ENCODE data around the gene FTCD.
"Not testable (repeated sequence)": the region's sequence is repeated elsewhere in the genome, so short reads cannot be mapped to it uniquely, and the experiment has no call there.

Gene FTCD

DNA sequence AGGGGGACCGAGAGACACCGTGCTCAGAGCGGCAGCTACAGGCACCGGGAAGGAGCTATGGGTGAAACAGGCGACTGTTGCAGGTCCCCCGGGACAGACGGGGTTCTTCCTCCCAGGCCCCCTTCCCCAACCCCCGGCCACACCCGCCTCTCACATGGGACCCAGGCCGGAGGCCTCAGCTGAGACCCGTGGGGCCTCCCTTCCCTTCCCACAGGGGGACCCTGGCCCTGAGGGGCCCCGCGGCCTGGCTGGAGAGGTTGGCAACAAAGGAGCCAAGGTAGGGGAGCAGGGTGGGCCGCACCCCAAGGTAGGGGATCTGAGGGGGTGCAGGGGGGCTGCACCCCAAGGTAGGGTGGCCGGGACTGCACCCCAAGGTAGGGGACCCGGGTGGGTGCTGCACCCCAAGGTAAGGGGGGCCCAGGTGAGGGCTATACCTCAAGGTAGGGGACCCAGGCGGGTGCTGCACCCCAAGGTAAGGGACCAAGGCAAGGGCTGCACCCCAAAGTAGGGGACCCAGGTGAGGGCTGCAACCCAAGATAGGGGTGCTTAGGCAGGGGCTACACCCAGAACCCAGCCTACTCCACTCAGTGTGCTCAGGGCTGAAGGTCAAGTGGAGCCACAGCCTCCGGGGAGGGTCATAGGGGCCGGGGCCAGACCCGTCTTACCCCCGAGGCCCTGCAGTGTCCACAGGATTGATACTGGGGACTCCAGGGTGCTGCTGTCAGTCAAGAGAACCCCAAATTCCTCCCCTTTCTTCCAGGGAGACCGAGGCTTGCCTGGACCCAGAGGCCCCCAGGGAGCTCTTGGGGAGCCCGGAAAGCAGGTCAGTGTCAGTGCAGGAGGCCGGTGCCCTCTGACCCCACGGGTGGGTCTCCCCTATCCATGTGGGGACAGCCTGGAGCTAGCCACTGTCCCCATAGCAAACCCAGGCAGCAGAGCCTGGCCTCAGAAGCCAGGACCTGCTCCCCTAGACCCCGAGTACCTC, 34.8 kb downstream of the FTCD start:
- no peak for DNase-seq

DNA sequence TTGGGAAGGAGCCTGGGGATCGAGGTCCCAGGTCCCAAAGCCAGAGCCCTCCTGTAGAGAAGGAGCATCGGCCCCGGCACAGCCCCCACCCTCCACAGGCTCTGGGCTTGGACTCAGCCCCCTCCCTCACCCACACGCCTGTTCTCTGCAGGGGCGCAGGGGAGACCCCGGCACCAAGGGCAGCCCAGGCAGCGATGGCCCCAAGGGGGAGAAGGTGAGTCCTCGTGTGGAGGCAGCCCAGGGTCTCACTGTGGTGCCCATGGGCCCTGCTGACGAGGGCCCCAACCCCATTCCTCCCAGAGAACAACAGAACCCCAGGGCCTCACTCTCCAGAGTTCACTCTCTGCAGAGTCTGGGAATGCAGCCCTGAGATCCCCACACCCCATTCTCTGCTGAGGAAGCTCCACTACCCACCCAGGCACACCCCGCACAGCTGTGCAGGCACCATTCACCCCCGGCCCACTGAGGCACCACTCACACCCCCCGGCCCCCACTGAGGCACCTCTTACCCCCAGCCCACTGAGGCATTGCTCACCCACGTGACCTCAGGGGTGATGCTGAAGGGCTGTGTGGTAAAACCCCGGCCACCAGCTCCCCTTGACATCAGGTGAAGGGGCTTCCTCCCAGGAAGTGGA, 35.6 kb downstream of the FTCD start:
- DNase-seq: no peak

DNA sequence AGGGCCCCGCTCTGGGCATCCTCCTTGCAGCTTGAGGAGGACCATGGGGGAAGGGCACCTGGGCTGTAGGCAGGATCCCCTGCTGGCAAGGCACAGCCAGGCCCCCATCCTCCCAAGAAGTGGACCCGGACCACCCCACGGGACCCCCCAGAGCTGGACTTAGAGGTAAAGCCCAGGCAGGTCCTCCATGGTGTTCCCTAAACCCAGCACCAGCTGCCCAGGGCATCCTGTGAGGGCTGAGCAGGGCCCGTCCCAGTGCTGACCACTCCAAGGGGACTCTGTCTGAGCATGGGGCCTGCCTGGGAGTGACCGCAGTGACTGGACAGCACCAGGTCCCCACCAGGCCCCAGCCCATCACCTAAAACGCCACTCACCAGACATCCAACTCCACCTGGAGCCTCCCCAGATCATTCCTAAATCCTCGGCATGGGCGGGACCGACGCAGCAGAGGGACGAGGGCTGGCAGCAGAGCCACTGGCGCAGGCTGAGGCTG, 36.2 kb downstream of the FTCD start:
- no peak for DNase-seq

DNA sequence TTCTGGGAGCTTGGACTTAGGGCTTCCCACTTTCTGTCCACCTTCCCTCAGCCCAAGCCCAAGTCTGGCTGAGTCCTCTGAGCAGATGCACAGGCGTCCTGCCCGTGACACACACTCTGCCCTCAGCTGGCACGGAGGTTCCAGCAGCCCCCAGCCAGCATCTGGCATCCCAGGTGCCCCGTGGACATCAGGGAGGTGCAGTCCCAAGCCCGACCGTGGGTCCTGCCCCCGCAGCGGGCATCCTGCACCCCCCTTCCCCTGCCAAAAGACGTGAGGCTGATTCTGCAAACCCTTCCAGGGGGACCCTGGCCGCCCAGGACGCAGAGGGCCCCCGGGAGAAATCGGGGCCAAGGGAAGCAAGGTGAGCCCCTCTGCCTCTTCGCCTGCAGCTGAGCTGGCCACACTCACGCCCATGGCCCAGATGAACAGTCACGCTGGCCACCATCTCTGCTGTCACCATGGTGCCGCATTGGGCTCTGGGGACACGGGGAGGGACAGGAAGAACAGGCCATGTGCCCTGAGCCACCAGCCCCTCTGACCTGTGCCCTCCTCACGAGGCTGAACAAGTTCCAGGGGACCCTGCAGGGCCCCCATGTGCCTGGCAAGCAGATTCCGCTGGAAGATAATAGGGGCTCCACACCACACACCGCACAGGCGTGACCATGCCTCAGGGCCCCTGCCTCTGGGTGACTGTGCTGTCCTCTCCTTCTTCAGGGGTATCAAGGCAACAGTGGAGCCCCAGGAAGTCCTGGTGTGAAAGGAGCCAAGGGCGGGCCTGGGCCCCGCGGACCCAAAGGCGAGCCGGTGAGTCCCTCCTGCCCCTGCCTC, 36.8 kb downstream of the FTCD start:
- no peak for DNase-seq

DNA sequence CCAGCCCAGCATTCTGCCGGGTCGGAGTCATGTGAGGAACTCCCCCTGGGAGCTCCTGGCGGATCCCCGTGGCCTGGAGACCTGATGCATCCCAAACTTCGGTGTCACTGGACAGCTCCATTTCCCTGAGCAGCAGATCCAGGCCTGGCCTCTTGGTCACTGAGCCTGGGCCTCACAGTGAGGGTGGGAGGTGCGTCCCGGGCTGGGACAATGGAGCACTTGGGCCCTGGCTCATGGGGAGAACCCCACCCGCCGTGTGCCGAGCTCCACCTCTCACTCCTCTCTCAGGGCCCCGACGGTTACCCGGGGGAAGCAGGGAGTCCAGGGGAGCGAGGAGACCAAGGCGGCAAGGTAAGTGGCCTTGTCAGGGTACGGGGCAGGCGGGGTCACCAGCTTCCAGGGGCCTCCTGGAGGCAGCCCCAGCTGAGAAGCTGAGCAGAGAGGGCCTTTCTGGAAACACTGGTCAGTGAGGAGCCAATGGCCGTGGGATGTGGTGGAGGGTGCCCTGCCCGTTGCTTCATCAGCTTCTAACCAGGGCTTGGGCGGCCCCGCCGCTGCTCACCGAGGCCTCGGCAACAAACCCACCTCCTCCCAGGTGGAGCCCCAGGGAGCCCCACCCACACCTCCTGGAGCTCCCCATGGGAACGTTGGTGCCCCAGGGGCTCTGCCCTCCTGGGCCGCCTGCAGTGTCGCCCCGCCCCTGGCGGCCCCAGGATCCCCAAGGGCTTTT, 37.6 kb downstream of the FTCD start:
- DNase-seq: no peak

DNA sequence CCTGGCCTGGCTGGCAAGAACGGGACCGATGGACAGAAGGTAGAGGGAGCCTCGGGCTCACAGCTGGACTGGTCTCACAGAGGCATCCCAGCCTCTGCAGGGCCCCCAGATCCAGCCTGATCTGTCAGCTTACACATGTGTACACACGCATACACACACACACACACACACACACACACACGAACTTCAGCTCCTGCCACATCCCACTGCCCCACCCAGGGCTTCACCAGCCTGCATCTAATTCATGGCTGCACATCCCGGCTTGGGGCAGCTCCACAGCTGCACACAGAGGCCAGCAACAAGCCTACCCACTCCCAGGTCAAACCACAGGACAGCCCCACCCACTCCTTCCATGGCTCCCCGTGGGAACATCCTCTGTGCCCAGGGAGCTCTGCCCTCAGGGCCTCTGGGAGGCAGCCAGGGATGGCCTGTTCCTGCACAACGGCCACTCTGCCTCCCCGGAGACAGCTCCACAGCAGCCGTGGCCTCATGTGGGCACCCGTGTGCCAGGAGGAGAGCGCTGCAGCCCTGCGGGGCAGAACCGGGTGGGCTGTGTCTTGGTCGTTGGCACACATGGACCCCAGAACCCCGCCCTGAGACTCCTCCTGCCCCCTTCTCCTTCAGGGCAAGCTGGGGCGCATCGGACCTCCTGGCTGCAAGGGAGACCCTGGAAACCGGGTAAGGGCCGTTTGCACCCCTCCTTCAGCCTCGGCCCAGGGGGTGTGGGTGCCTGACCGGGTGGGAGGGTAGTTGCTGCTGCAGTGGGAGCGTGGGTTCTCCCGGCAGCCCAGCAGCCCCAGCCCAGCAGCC, 38.4 kb downstream of the FTCD start:
- no peak for DNase-seq

DNA sequence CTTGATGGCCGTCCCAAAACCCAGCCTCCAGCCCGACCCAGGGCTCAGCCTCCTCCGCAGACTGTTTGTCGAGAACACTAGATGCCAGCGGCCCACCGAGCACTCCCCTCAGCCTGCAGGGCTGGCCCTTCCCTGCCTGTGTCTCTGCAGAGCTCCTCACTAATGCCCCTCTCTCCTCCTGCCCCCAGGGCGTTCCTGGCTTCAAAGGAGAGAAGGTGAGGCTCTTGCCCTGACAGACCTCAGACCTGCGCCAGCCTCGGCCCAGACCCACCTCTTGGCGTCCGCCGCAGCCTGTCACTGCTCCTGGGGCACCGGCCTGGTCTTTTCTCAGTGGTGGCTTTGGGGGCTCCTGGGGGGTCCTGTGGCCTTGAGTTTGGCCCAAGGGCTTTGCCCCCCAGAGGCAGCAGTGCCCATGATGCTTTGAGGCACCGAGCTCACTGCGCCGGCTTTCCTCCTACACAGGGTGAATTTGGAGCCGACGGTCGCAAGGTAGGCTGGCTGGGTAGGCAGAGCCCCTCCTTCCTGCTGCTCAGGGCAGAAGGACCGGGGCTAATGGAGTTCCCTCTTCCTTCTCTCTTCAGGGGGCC, 39.1 kb downstream of the FTCD start:
- DNase-seq: no peak

DNA sequence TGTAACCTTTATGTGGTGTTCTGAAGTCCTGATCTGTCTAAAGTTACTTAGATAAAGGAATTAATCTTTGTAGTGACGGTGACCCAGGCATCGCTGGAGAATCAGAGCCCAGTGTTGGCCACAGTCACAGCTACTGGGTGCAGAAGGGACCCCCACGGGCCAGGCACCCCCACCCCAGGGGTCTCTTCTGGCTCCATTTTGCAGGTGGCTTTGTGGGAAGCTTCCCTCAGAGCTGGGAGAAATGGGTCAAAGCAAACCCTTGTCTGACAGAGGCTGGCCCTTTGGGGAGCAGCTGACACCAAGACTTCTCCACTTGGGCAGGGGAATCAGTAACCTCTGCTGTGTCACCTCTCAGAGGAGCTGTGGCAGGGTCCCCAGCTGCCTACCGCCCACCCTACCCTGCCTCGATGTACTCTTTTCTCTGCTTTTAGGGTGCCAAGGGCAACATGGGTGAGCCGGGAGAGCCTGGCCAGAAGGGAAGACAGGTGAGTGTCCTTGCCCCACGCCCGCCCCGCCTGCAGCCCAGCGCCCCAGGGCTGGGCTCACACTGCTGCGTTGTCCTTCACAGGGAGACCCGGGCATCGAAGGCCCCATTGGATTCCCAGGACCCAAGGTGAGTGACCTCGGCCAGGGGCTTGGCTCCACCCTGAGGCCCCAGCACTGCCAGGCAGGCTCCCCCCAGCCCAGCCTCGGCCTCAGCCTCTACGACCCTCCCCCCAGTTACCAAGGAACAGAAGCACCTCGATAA, 39.8 kb downstream of the FTCD start:
- no peak for DNase-seq

DNA sequence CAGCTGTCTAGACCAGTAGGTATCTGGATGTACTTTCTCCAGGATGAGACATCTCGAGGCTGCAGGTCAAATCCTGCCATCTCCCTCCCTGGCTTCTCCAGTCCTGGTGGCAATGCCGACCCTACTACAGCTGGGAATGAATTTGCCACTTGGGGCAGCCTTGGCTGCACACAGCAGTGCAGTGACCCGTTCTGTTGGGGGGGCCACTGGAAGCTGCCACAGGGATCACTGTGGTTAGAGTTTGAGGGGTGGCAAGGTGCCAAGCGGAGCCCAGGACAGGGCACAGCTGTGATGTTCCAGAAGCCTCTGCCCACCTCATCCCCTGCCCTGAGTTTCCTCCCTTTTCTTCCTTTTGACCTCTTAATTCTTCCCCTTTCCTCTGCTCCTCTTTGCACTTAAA, 40.4 kb downstream of the FTCD start:
- no peak for DNase-seq

DNA sequence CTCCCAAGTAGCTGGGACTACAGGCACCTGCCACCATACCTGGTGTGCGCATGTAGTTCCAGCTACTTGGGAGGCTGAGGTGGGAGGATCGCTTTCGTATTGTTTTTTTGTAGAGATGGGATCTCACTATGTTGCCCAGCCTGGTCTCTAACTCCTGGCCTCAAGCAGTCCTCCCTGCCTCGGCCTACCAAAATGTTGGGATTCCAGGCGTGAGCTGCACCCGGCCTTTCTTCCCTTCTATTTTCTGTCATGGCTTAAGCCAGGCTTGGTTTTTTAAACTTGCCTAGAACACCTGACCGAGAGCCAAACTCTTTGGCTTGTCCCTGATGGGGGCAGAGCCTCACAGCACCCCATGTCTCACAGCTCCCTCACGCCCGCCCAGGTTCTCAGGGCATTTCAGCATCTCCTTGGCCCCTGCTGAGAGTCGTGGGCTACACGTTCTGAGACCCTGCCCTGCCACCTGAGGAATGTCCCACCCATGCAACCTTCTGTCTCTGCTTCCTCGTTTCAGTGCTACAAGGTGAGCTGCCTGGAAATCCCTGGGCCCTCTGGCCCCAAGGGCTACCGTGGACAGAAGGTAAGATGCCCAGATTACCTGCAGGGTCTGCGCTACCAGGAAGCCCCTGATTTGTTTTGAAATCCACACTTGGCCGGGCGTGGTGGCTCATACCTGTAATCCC, 41.7 kb downstream of the FTCD start:
- no peak for DNase-seq

DNA sequence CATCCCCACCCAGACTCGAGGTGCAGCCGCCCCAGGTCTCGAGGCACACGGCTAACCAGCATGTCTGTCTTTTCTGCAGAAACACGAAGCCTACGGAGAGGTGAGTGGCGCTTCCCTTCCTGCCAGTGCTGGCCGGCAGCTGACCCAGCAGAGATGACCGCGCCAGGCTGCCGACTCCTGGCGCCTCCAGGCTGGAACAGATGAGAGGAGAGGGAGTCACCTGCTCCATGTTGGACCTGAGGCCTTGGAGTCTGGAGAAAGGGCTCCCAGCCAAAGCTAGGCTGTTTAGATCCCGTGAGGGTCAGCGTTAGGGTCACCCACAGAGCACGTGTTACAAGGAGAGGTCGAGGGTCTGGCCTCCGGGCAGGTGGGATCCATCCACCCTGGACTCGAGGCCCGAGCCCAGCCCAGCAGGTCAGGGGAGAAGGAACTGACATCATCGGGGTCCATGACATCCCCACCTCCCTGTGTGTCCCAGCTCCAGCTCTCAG, 42.6 kb downstream of the FTCD start:
- no peak for DNase-seq

DNA sequence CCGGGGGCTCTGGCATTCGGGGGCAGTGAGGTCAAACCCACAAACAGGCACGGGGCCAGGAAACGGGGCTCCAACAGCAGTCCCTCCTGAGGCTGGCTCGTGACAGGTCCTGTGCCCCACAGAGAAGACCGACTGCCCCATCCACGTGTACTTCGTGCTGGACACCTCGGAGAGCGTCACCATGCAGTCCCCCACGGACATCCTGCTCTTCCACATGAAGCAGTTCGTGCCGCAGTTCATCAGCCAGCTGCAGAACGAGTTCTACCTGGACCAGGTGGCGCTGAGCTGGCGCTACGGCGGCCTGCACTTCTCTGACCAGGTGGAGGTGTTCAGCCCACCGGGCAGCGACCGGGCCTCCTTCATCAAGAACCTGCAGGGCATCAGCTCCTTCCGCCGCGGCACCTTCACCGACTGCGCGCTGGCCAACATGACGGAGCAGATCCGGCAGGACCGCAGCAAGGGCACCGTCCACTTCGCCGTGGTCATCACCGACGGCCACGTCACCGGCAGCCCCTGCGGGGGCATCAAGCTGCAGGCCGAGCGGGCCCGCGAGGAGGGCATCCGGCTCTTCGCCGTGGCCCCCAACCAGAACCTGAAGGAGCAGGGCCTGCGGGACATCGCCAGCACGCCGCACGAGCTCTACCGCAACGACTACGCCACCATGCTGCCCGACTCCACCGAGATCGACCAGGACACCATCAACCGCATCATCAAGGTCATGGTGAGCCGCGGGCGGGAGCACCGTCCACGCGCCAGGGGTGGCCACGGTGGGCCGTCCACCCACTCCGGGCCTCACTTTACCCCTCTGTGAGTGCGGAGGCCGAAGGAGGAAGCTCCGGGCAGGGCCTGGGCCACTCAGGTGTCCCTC, 43.3 kb downstream of the FTCD start:
- DNase-seq: no peak

DNA sequence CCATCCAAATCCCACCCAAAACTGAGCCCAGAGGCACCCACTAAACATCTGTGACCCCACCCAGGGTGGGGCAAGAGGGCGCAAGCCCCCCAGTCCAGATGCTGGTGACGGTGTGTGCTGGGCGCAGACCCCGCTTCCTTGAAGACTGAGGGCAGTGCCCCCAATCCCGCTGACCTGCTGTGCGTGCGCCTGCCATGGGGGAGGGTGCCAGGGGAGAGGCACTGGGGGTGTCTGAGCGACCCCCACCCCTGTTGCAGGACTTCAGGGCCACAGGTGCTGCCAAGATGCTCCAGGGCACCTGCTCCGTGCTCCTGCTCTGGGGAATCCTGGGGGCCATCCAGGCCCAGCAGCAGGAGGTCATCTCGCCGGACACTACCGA, 44.2 kb downstream of the FTCD start:
- DNase-seq: no peak

DNA sequence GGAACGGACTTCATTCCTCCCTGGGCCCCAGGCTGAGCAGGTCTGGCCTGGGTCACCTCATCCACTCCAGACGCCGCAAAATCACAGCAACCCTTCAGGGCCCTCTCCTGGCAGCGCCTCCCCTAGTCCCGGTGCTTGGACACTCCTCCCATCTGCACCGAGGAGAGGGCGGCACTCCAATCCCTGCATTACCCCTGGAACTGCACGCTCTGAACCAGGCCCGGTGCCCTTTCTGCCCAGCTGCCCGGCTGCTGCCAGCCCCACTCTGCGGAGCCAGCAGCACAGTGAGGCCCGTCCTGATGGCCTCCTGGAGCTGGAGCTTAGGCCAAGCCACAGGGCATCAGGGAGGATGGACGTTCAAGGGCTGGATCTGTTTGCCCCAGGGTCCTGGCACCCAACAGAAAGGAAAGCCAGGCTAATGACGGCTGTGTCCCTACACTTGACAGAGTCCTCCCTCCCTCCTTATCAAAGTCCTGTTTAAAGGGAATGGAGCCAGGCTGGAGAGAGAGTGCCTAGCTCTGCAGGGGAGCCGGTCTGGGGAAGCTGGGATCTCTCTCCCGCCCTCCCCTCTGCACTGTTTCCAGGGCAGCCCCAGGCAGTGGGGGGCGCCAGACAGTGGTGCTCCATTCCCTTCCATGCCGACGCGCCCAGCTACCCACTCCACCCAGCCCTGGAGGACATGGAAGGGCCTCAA, 44.7 kb downstream of the FTCD start:
- no peak for DNase-seq

DNA sequence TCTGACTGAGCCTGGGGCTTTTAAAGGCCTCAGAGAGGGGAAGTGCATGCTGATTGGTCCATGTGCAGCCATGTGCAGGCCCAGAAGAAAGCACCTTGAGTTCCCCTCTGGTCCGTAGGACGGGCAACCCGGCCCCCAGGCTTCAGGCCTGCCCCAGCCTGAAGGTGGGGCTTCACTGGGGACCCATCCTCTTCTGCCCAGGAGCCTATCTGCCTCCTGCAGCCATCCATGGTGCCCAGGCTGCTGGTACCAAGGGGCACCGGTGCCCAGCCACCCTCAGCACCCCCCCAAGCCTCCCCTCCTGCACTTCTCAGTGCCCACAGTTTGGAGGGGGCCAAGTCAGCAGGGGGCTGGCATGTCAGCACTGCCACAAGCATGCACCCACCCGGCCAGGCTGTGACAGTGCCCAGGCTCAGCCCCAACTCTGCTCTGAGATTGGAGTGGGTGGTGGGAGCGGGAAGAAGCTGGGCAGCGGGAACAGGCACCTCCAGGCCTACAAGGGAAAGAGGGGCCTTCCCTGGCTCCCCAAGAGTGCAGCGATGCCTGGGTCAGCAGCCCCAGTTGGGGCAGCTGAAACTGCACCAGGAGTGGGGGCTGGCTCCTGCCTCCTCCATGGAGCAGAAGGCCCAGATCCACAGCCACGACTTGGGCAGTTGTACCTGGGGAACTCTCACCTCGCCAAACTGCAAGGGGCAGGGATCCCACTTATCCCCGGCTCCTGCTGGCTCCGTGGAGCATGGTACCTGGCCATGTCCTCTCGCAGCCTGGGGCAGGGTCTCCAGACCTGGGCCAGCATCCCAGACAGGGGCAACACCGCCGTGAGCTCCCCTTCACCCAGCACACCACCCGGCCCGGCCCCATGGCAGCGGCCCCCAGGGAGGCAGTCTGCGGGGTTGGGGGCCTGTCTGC, 45.8 kb downstream of the FTCD start:
- no peak for DNase-seq

DNA sequence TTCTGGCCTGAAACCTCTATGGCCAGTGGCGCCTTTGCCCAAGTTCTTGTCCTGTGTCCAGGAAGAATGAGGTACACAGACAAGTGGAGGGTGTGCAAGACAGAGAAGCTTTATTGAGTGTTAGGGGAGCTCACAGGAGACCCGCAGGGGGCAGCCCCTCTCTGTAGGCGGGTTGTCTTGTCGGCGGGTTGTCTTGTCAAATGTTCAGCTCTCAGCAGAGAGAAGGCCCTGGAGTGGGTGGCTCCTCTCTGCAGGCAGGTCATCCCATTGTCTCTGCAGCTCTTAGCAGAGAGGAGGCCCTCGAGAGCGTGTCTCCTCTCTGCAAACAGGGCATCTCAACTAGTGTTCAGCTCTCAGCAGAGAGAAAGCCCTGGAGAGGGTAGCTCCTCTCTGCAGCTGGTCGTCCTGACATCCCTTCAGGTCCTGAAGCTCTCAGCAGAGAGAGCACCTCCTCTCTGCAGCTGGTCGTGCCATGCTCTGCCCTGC, 46.5 kb downstream of the FTCD start:
- no peak for DNase-seq

DNA sequence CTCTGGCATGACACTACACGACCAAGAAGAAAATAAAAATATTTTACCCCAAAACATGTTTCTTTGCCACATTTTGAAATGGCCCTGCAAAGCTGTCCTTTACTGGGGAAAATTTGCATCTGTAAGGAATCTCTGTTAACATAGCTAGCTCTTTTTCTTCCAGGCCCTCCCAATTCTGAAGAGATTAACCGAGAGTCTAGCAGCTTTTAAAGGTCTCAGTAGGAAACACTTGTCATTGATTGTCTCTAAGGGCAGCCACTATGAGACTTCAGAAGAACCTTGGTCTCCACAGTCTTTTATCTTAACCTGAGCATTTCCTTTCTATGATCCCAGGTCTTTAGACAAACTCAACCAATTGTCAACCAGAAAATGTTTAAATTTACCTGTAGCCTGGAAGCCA, 48.0 kb downstream of the FTCD start:
- DNase-seq: not testable (repeated sequence)
